GM12874 (cell line): ENCODE data around the gene OR1L6.

Experiments
- TF ChIP-seq, protein P1 (sequence below): IDR thresholded peaks from 2 replicates; pipeline ENCODE4 v1.5.1; 2011; ENCODE audit warnings: low read depth, mild to moderate bottlenecking, control low read depth, low read length, moderate library complexity; ENCODE audit not compliant: insufficient read depth

The OR1L6 gene

DNA sequence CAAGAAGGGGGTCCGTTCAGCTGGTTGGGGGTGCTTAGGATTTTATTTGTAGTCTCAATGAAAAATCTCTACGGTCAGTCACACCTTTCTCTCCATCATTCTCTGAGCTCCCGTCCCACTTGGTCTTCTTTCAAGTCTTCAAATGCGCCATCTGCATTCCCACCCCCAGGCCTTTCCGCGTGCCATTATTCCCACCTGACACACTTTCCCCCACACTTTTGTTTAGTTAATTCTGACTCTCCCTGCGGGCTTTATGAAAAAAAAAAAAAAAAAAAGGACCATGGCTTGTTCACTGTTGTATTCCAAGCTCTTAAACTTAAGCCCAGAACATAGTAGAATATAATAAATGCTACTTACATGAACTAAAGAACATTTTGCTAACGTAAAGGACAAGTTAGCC lies 34.9 kb downstream of the OR1L6 start:
- TF ChIP-seq, protein P1, sequence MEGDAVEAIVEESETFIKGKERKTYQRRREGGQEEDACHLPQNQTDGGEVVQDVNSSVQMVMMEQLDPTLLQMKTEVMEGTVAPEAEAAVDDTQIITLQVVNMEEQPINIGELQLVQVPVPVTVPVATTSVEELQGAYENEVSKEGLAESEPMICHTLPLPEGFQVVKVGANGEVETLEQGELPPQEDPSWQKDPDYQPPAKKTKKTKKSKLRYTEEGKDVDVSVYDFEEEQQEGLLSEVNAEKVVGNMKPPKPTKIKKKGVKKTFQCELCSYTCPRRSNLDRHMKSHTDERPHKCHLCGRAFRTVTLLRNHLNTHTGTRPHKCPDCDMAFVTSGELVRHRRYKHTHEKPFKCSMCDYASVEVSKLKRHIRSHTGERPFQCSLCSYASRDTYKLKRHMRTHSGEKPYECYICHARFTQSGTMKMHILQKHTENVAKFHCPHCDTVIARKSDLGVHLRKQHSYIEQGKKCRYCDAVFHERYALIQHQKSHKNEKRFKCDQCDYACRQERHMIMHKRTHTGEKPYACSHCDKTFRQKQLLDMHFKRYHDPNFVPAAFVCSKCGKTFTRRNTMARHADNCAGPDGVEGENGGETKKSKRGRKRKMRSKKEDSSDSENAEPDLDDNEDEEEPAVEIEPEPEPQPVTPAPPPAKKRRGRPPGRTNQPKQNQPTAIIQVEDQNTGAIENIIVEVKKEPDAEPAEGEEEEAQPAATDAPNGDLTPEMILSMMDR = no peak

GRCh38 chr9:122777935-122778627 lies 36.0 kb downstream of the OR1L6 start:
- TF ChIP-seq, protein P1 = no peak

DNA sequence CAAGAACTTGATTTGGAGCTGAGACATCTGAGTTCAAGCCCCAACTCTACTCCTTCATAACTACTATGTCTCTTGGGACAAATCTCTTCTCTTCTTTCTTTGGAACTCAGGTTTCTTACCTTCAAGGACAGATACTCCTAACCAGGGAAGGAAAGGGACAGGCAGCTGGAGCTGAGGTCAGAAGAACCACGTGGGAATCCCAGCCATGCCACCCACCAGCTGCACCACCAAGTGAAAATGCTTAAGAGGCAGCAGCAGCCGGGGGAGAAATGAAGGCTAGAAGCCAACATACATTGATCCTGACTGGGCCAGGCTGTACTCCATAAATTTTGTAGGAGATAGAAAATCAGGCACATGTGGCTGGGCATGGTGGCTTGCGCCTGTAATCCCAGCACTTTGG lies 37.1 kb downstream of the OR1L6 start:
- TF ChIP-seq, protein P1 = no peak

GRCh38 chr9:122780026-122780425 lies 37.9 kb downstream of the OR1L6 start:
- TF ChIP-seq, protein P1 = no peak

GRCh38 chr9:122781671-122782070 lies 39.6 kb downstream of the OR1L6 start:
- TF ChIP-seq, protein P1 = no peak

DNA sequence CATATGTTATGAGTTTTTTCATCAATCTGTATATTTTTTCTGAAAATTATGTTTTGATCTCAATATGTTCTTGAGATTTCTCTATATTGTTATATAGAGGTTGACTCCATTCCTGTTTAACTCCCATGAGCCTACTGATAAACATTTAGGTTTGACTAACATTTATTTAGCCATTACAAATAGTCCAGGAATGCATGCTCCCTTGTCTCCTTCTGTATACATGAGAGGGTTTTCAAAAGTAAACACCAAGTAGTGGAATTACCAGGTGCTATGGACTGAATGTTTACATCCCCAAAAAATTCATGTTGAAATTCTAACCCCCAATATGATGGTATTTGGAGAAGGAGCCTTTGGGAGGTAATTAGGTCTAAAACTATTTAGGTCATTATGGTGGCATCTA lies 43.2 kb downstream of the OR1L6 start:
- TF ChIP-seq, protein P1 = no peak

- TF ChIP-seq, protein P1 = no peak
Observed at GRCh38 chr9:122786338-122786737, 44.2 kb downstream of the OR1L6 start.
